ENCODE results near the gene AKAP9.

GRCh38 chr7:91929463-91929862, 11.2 kb upstream of the AKAP9 start:
- no peak for TF ChIP-seq CTCF (IDR thresholded peaks at IDR 0.05; ENCODE audit: low read depth, low read length, missing input control)
- TF ChIP-seq MAX (IDR thresholded peaks at IDR 0.05) = no peak
- TF ChIP-seq JUND (IDR thresholded peaks at IDR 0.05) = no peak
- no peak for TF ChIP-seq ZBTB33 (IDR thresholded peaks at IDR 0.05)
- no peak for TF ChIP-seq TAF1 (conservative IDR thresholded peaks at IDR 0.05)
- TF ChIP-seq RXRA (IDR thresholded peaks at IDR 0.05) = no peak
- TF ChIP-seq RAD21 (IDR thresholded peaks at IDR 0.05) = no peak
- TF ChIP-seq REST (IDR thresholded peaks at IDR 0.05) = no peak
- TF ChIP-seq EGR1 (IDR thresholded peaks at IDR 0.05; ENCODE audit: low read depth in 2 of 2) = no peak
- TF ChIP-seq ATF3 (IDR thresholded peaks at IDR 0.05) = no peak
- no peak for TF ChIP-seq GABPA (IDR thresholded peaks at IDR 0.05 in 1 of 2, conservative IDR thresholded peaks at IDR 0.05 in 1 of 2)
- no peak for TF ChIP-seq YY1 (IDR thresholded peaks at IDR 0.05)
- TF ChIP-seq SP1 (IDR thresholded peaks at IDR 0.05) = no peak
- TF ChIP-seq FOXA1 (IDR thresholded peaks at IDR 0.05) = no peak
